Activated naive CD4-positive, alpha-beta T cell treated with anti-CD3 and anti-CD28 coated beads, Interleukin-2, amount 10 ng/mL, durations not matched to agents 7 days and 5 days (primary cell): Measurements from ENCODE around the gene NHP2.

Source experiments
- CTCF ChIA-PET: fragments of 350-600 bp; sonication (Branson Sonifier 250); formaldehyde crosslinking; loops from one replicate; lab custom pipeline; 2021; ENCODE audit warnings: antibody characterized with exemption; lab: Charles Lee
- DNase-seq: peaks from one replicate; pipeline ENCODE4 v3.0.0-alpha.2; 2020
- H3K27ac Mint-ChIP-seq: one replicate; pipeline ENCODE4 v1.8.0; 2021; ENCODE audit warnings: mild to moderate bottlenecking, moderate library complexity, mixed read lengths
- H3K27me3 Mint-ChIP-seq: one replicate; pipeline ENCODE4 v1.8.0; 2021; ENCODE audit warnings: mild to moderate bottlenecking, mixed read lengths
- H3K36me3 Mint-ChIP-seq: one replicate; pipeline ENCODE4 v1.8.0; 2021; ENCODE audit warnings: mixed read lengths
- H3K4me1 Mint-ChIP-seq: one replicate; pipeline ENCODE4 v1.8.0; 2021; ENCODE audit warnings: mixed read lengths
- H3K4me3 Mint-ChIP-seq: one replicate; pipeline ENCODE4 v1.8.0; 2021; ENCODE audit warnings: mild to moderate bottlenecking, moderate library complexity, mixed read lengths
- H3K9me3 Mint-ChIP-seq: one replicate; pipeline ENCODE4 v1.8.0; 2021; ENCODE audit warnings: mixed read lengths

Gene NHP2

DNA sequence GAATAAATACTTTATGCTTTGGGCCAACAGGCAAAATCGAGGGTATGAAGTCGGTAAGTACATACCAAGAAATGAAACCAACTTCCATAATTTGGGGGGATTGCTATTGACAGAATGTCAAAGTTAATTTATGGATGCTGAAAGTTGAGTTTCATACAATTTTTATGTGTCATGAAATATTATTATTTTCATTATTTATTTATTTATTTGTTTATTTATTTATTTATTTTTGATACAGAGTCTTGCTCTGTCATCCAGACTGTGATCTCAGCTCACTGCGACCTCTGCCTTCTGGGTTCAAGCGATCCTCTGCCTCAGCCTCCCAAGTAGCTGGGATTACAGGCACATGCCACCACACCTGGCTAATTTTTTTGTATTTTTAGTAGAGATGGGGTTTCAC lies 38.0 kb upstream of the NHP2 start:
- peaks cover 19% of the 10 kb centered on the region for H3K4me1 Mint-ChIP-seq
- H3K27ac Mint-ChIP-seq, result no peak overlapping the region
- no peaks in the 10 kb centered on the region for H3K36me3 Mint-ChIP-seq
- H3K4me3 Mint-ChIP-seq, result no peak overlapping the region
- no peaks in the 10 kb centered on the region for H3K9me3 Mint-ChIP-seq
- peaks cover 79% of the 10 kb centered on the region for H3K27me3 Mint-ChIP-seq
- DNase-seq, result no peak
- CTCF ChIA-PET, result no interaction called here

DNA sequence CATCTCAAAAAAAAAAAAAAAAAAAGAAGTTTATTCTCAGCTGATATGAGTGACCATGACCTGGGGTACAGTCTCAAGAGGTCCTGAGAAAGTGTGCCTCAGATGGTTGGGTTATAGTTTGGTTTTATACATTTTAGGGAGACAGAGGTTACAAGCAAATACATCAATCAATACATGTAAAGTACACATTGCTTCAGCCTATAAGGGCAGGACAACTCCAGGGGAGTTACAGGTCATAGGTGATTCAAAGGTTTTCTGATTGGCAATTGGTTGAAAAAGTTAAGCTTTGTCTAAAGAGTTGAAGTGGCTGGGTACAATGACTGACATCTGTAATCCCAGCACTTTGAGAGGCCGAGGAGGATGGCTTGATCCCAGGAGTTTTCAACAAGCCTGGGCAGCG lies 35.7 kb upstream of the NHP2 start:
- H3K9me3 Mint-ChIP-seq, result no peaks in the 10 kb centered on the region
- H3K27me3 Mint-ChIP-seq, result peaks cover 57% of the 10 kb centered on the region
- H3K4me3 Mint-ChIP-seq, result no peak overlapping the region
- H3K36me3 Mint-ChIP-seq, result no peaks in the 10 kb centered on the region
- DNase-seq, result no peak
- H3K4me1 Mint-ChIP-seq, result peaks cover 15% of the 10 kb centered on the region
- H3K27ac Mint-ChIP-seq, result no peak overlapping the region
- CTCF ChIA-PET, result no interaction called here

DNA sequence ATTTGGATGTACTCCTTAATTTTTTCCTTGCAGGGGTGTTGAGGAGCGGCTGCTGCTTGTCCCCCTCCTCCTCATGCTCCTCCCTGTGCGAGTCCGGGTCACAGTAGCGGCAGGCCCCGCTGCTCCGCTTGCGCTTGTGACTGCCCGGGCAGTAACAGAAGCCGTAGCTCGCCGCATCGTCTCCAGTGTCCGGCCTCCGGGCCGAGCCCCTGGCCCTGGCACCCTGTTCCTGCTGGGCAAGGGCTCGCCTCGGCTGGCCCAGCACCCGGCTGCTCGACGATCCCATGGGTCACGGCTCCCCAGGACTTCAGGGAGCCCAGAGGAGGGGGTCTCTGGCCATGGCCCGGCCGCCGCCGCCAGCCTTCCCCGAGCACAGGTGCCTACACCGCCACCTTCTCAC lies 33.3 kb upstream of the NHP2 start, which contains the start of gene GMCL2:
Gene GMCL2, minus strand, starts transcription at position 358 of the 400 bp plus-strand sequence. Its CDS starts 72 bp downstream, at position 286.
- no peak within 1 kb of the TSS for H3K4me3 Mint-ChIP-seq
- H3K27ac Mint-ChIP-seq, result no peak within 1 kb of the TSS
- no peaks in the 10 kb centered on the region for H3K9me3 Mint-ChIP-seq
- CTCF ChIA-PET, result no interaction called here
- H3K4me1 Mint-ChIP-seq, result peaks cover 6% of the 10 kb centered on the region
- peaks cover 33% of the 10 kb centered on the region for H3K27me3 Mint-ChIP-seq
- no peaks in the 10 kb centered on the region for H3K36me3 Mint-ChIP-seq
- no peak for DNase-seq

DNA sequence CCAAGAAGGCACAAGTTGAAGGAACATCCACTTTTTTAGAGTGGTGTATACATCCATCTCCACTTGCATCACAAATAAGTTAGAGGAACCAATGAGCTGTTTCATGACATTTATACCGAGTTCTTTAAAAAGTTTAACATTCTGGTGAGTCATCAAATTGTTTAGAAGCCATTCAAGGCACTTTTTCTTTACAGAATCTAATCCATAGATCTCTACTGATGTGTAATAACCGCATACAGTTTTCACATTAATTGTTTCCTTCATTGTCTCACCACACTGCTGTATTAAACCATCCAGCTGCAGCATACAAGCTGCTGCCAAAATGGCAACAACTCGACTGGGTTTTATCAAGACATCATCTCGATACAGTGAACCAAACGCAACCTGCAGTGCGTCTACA lies 32.7 kb upstream of the NHP2 start:
- CTCF ChIA-PET, result no interaction called here
- no peaks in the 10 kb centered on the region for H3K9me3 Mint-ChIP-seq

DNA sequence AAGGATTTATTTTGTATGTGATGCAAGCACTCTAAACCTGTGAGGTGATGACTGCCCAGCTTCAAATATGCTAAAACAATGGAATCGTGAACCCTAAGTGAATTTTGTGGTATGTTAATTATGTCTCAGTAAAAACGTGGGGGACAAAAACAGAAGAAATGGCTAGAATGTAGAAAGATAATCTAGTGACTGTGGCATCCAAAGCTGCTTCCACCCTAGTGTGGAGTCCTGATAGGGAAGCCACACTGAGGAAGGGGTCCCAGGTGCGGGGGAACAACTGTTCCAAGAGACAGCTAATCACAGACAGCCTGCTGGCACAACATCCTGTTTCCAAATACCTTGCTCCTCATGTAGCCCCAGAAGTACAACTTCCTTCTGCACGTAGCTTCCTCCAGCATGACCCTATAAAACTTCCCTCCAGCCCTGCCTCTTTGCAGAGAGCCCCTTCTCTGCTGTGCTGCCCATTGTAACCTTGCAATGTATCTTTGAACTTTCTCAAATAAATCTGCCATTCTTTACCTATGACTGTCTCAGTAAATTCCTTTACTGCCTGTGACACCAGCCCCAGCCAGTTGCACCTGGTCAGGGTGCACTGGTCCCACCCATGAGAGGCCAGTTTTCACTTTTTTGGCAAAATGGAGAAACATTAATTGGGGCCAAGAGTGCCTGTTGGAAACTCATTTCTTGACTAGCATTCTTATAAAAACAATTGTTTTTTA lies 28.6 kb upstream of the NHP2 start:
- no peak for DNase-seq
- no peaks in the 10 kb centered on the region for H3K9me3 Mint-ChIP-seq
- no peaks in the 10 kb centered on the region for H3K36me3 Mint-ChIP-seq
- peak overlapping the region; percentile 22 for H3K27ac Mint-ChIP-seq
- no peak overlapping the region for H3K4me3 Mint-ChIP-seq
- CTCF ChIA-PET, result interaction anchor here (1.5 kb wide), 1 partner anchor 19 kb away, joined by 3 read pairs; no protein-coding TSS in a partner anchor
- peaks cover 8% of the 10 kb centered on the region for H3K4me1 Mint-ChIP-seq
- H3K27me3 Mint-ChIP-seq, result peaks cover 9% of the 10 kb centered on the region

More for the DNA sequence above, 32.7 kb upstream of the NHP2 start:
- Mint-ChIP-seq H3K4me3 (no peak overlapping the region), H3K36me3 (no peaks in the 10 kb centered on the region), H3K27ac (no peak overlapping the region), H3K4me1 (peaks cover 8% of the 10 kb centered on the region), H3K27me3 (peaks cover 30% of the 10 kb centered on the region)
- no peak for DNase-seq

DNA sequence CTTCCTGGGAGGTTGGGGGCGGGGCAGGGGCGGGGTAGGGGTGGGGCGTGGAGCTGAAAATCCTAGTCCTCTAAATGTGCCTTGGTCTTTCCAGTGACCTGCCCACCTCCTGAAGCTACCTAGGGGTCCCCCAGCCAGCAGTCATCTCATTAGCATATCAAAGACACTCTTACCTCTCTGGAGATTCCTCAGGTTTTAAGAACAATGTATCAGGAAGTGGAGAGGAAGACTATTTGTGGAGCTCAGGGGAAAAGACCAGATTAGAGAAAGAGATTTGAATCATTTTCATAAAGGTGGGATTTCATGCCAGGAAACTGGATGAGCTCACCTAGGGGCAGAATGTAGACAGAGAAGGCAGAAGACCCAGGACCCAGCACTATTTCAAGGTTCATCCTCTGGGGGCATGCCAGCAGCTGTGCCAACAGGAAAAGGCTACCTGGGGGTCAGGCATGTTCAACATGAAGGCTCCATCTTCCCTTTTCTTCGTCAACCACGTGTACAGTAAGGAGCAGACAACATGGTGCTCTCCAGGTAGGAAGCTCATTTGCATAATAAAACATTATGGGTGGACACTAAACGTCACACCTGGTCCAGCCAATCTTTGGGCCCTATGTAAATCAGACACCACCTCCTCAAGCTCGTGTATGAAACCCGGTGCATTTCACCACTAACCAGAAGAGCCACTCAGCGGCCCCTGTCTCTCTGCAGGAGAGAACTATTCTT lies 26.6 kb upstream of the NHP2 start:
- Mint-ChIP-seq H3K27ac (no peak overlapping the region), H3K9me3 (no peaks in the 10 kb centered on the region), H3K4me1 (peaks cover 8% of the 10 kb centered on the region), H3K4me3 (no peak overlapping the region), H3K36me3 (no peaks in the 10 kb centered on the region), H3K27me3 (peaks cover 10% of the 10 kb centered on the region)
- CTCF ChIA-PET, result interaction anchor here (1.4 kb wide), 1 partner anchor 104 kb away, joined by 4 read pairs; no protein-coding TSS in a partner anchor
- no peak for DNase-seq

DNA sequence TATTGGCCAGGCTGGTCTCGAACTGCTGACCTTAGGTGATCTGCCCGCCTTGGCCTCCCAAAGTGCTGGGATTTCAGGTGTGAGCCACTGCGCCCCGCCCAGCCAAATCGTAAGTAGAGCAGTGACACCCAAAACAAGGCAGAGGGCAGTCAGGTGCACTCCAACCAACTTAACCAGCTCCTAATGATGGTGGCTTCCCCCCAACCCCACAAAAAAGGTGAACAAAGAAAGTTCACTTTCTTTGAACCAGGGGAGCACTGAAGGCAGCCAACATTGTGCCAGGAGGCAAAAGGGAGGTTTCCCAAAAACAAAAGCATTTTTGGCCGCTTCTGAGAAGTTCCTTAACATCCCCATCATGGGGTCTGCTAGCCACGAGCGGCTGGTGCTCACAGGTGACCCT lies 23.9 kb upstream of the NHP2 start:
- no peak overlapping the region for H3K4me3 Mint-ChIP-seq
- H3K27me3 Mint-ChIP-seq, result peaks cover 10% of the 10 kb centered on the region
- H3K36me3 Mint-ChIP-seq, result no peaks in the 10 kb centered on the region
- H3K4me1 Mint-ChIP-seq, result peaks cover 7% of the 10 kb centered on the region
- H3K9me3 Mint-ChIP-seq, result no peaks in the 10 kb centered on the region
- DNase-seq, result no peak
- CTCF ChIA-PET, result interaction anchor here (1.9 kb wide), 1 partner anchor 102 kb away, joined by 5 read pairs; no protein-coding TSS in a partner anchor
- no peak overlapping the region for H3K27ac Mint-ChIP-seq

DNA sequence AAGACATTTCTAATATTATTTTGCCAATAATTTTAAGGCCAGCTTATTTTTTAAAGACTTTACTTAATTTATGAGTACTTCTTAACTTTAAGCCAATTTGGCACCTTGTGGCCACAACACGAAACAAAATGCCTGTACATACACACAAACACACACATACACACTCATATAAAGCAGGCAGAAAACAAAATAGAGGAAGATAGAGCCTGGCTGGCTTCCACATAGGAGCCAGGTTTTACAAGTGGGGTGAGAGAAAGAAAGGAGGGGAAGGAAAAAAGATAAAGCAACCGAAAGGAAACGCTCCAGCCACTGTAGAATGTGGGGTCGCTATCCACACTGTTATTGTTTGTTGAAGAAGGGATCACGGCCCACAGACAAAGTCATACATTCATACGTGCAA lies 23.1 kb upstream of the NHP2 start:
- CTCF ChIA-PET, result interaction anchor here (1.9 kb wide), 1 partner anchor 101 kb away, joined by 5 read pairs; no protein-coding TSS in a partner anchor
- Mint-ChIP-seq H3K4me1 (no peaks in the 10 kb centered on the region), H3K9me3 (no peaks in the 10 kb centered on the region), H3K27ac (no peak overlapping the region), H3K27me3 (peaks cover 10% of the 10 kb centered on the region), H3K4me3 (no peak overlapping the region), H3K36me3 (no peaks in the 10 kb centered on the region)
- no peak for DNase-seq

DNA sequence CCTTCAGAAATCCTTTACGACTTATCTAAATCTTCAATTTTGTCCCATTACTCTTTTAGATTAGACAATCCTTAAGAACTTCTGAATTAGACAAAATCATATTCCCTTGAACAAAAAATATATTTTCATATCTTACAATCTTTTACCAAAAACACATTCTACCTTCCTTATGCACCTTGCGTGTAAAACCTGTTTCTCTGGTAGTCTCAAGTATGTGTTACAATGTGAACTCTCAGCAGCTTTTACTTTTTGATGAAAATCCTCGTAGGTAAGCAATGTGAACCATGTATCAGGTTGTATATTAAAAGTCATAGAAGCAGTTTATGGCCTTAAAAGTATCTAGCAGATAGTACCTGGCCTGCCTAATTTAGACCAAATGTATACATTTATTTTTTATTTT lies 20.8 kb upstream of the NHP2 start:
- CTCF ChIA-PET, result interaction anchor here (0.7 kb wide), 1 partner anchor 99 kb away, joined by 4 read pairs; no protein-coding TSS in a partner anchor
- H3K27me3 Mint-ChIP-seq, result peaks cover 10% of the 10 kb centered on the region
- H3K9me3 Mint-ChIP-seq, result no peaks in the 10 kb centered on the region
- H3K27ac Mint-ChIP-seq, result no peak overlapping the region
- H3K4me1 Mint-ChIP-seq, result no peaks in the 10 kb centered on the region
- no peaks in the 10 kb centered on the region for H3K36me3 Mint-ChIP-seq
- DNase-seq, result no peak
- no peak overlapping the region for H3K4me3 Mint-ChIP-seq

DNA sequence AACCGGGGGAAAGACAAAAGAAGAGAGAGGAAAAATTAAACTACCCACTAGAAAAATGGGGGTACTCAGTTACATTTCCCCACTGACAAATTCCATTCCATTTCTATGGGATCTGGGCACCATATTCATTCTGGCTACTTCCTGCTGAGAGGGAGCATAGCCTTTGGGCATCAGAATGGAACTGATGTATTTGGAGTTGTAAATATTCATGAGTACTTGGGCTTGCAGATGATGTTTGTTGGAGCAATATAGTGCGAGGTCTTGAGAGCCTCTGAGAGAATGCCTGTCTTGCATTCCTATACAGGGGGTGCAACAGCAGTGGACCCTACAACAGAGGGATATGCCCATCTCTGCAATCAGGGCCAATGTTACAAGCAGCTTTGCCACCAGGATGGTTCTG lies 16.8 kb upstream of the NHP2 start:
- Mint-ChIP-seq H3K27me3 (peaks cover 10% of the 10 kb centered on the region), H3K4me3 (no peak overlapping the region), H3K36me3 (no peaks in the 10 kb centered on the region), H3K4me1 (no peaks in the 10 kb centered on the region), H3K27ac (no peak overlapping the region), H3K9me3 (no peaks in the 10 kb centered on the region)
- DNase-seq, result no peak
- CTCF ChIA-PET, result interaction anchor here (1.0 to 2.1 kb wide), 2 partner anchors 31 to 95 kb away, joined by 3 to 13 read pairs; no protein-coding TSS in a partner anchor

DNA sequence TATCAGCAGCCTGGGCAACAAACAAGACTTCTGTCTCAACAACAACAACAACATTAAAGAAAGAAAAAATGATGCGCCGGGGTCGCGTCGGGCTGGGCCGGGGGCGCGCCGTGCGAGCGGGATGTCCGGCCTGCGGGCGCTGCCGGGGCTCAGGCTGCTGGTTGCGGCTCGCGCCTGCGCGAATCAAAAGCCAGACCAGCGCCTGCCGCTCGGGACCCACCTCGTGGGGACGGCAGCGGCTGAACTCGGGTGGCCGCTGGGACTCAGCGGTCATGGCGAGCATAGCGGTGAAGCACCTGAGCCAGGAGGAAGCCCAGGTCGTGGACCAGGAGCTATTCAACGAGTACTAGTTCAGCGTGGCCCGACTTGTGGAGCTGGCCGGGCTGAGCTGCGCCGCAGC lies 11.9 kb upstream of the NHP2 start:
- Mint-ChIP-seq H3K4me1 (peaks cover 11% of the 10 kb centered on the region), H3K27ac (no peak overlapping the region), H3K36me3 (no peaks in the 10 kb centered on the region), H3K4me3 (no peak overlapping the region), H3K27me3 (peaks cover 51% of the 10 kb centered on the region), H3K9me3 (no peaks in the 10 kb centered on the region)
- CTCF ChIA-PET, result interaction anchor here (1.3 to 1.7 kb wide), 2 partner anchors 44 to 89 kb away, joined by 3 to 13 read pairs; no protein-coding TSS in a partner anchor
- no peak for DNase-seq

DNA sequence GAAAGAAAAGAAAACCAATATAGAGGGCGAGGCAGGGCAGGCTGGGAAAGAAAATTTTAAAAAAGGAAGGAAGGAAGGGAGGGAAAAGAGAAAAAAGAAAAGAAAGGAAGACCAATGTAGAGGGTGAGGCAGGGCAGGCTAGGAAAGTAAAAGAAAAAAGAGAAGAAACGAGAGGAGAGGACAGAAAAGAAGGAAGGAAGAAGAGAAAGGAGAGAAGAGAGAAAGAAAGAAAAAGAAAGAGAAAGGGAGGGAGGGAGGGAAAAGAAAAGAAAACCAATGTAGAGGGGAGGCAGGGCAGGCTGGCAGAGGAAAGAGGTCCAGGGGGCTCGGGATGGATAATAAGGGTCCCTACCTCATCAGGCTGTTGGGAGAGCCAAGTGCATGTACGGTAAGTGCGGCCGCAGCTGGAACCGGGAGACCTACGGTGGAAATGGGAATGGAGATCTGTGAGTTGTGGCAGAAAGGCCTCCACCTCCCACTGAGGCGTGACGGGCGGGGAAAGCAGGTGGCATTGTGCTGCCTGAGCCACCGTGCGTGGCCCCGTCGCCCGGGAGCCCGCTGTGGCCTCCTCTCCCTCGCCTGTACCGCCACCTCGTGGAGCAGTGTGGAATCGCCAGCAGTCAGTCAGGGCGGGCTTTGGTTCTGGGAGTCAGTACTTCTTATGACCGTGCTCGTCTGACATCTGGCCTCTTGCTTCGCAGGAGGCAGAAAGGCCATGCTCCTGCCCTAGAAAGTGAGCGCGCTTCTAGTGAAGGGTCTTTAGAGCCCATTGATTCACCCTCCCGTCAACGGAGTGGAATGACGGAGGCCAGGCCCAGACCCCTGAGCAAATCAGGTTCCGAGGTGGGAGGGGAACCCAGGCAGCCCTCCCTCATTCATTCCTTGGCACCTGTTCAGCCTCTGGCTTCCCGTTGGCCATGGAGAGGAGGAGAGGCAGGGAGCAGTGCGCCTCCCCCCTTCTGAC lies 10.4 kb upstream of the NHP2 start:
- peak; percentile 93 for DNase-seq
- H3K27me3 Mint-ChIP-seq, result peaks cover 51% of the 10 kb centered on the region
- H3K36me3 Mint-ChIP-seq, result no peaks in the 10 kb centered on the region
- CTCF ChIA-PET, result interaction anchor here (0.6 to 3.7 kb wide), 3 partner anchors 9 to 88 kb away, joined by 4 to 50 read pairs (median 4); partner anchors contain the start of gene NHP2
- no peaks in the 10 kb centered on the region for H3K9me3 Mint-ChIP-seq
- H3K4me3 Mint-ChIP-seq, result no peak overlapping the region
- H3K4me1 Mint-ChIP-seq, result peaks cover 11% of the 10 kb centered on the region
- no peak overlapping the region for H3K27ac Mint-ChIP-seq

DNA sequence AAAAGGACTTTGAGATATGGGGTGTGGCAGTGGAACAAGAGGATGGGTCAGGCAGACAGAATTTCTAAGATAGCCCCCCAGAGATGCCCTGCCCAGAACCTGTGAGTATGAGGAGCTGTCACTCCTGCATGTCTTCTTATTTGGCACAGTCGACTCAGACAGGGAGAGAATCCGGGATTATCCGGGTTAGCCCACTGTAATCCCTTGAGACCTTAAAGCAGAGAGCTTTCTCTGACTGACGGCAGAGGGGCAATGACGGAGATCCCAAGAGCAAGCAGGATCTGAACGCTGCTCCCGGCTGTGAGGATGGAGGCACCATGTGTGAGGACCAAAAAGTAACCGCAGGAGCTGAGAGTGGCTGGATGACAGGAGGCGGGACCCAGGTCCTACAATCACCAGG lies 8.8 kb upstream of the NHP2 start:
- Mint-ChIP-seq H3K4me1 (peaks cover 11% of the 10 kb centered on the region), H3K36me3 (no peaks in the 10 kb centered on the region), H3K9me3 (no peaks in the 10 kb centered on the region), H3K27ac (no peak overlapping the region), H3K4me3 (no peak overlapping the region), H3K27me3 (peaks cover 51% of the 10 kb centered on the region)
- no peak for DNase-seq
- CTCF ChIA-PET, result interaction anchor here (0.9 to 3.7 kb wide), 7 partner anchors 12 to 86 kb away, joined by 3 to 50 read pairs (median 6); no protein-coding TSS in a partner anchor
